Measurements from ENCODE around the gene SHB. TPM values are rescaled to one million over a fixed set of nuclear protein-coding genes. Genes with fewer than 3 reads are reported as not detected.

The SHB gene
- total RNA-seq, 1 donor from 2014 or later, result 25.3 TPM

- H3K9me3 ChIP-seq, result no peaks in the 10 kb centered on the region
- no peaks in the 10 kb centered on the region for H3K36me3 ChIP-seq
- H3K4me3 ChIP-seq, result no peak overlapping the region
- TF ChIP-seq CTCF (IDR thresholded peaks at IDR 0.05), result no peak
- intact Hi-C loops (cut with DNase I), result no loop called here
- DNase-seq (no peak), ATAC-seq (no peak)
- no peak overlapping the region for H3K27ac ChIP-seq
- no peaks in the 10 kb centered on the region for H3K4me1 ChIP-seq
- no peaks in the 10 kb centered on the region for H3K27me3 ChIP-seq (ENCODE audit: low read depth)
These were observed 41.4 kb upstream of the SHB start for GRCh38 chr9:38110476-38110875.

- H3K27ac ChIP-seq, result no peak overlapping the region
- intact Hi-C loops (cut with DNase I), result no loop called here
- DNase-seq, result no peak
- no peak overlapping the region for H3K4me3 ChIP-seq
- no peaks in the 10 kb centered on the region for H3K36me3 ChIP-seq
- H3K4me1 ChIP-seq, result no peaks in the 10 kb centered on the region
- H3K9me3 ChIP-seq, result no peaks in the 10 kb centered on the region
- ATAC-seq, result no peak
- no peaks in the 10 kb centered on the region for H3K27me3 ChIP-seq (ENCODE audit: low read depth)
- no peak for TF ChIP-seq CTCF (IDR thresholded peaks at IDR 0.05)
These were observed 40.6 kb upstream of the SHB start for GRCh38 chr9:38109601-38110000.

GRCh38 chr9:38108326-38108725, 39.3 kb upstream of the SHB start:
- Histone ChIP-seq H3K27ac (no peak overlapping the region), H3K9me3 (no peaks in the 10 kb centered on the region), H3K4me3 (no peak overlapping the region), H3K4me1 (no peaks in the 10 kb centered on the region), H3K36me3 (no peaks in the 10 kb centered on the region), H3K27me3 (ENCODE audit: low read depth) (no peaks in the 10 kb centered on the region)
- TF ChIP-seq CTCF (IDR thresholded peaks at IDR 0.05), result no peak
- ATAC-seq (no peak), DNase-seq (no peak)
- intact Hi-C loops (cut with DNase I), result no loop called here

GRCh38 chr9:38107811-38108304, 38.8 kb upstream of the SHB start:
- no peak for DNase-seq
- no peaks in the 10 kb centered on the region for H3K4me1 ChIP-seq
- TF ChIP-seq CTCF (IDR thresholded peaks at IDR 0.05), result no peak
- no peaks in the 10 kb centered on the region for H3K27me3 ChIP-seq (ENCODE audit: low read depth)
- intact Hi-C loops (cut with DNase I), result no loop called here
- H3K36me3 ChIP-seq, result no peaks in the 10 kb centered on the region
- H3K4me3 ChIP-seq, result no peak overlapping the region
- no peaks in the 10 kb centered on the region for H3K9me3 ChIP-seq
- ATAC-seq, result no peak
- no peak overlapping the region for H3K27ac ChIP-seq

- no peaks in the 10 kb centered on the region for H3K4me1 ChIP-seq
- no peaks in the 10 kb centered on the region for H3K9me3 ChIP-seq
- no peaks in the 10 kb centered on the region for H3K27me3 ChIP-seq (ENCODE audit: low read depth)
- ATAC-seq (no peak), DNase-seq (no peak)
- intact Hi-C loops (cut with DNase I), result no loop called here
- no peaks in the 10 kb centered on the region for H3K36me3 ChIP-seq
- H3K4me3 ChIP-seq, result no peak overlapping the region
- no peak overlapping the region for H3K27ac ChIP-seq
- TF ChIP-seq CTCF (IDR thresholded peaks at IDR 0.05), result no peak
These were observed 38.4 kb upstream of the SHB start for GRCh38 chr9:38107405-38107804.

- H3K27me3 ChIP-seq (ENCODE audit: low read depth), result no peaks in the 10 kb centered on the region
- no peak for TF ChIP-seq CTCF (IDR thresholded peaks at IDR 0.05)
- ATAC-seq (no peak), DNase-seq (no peak)
- no peaks in the 10 kb centered on the region for H3K9me3 ChIP-seq
- no peak overlapping the region for H3K4me3 ChIP-seq
- no peaks in the 10 kb centered on the region for H3K4me1 ChIP-seq
- H3K27ac ChIP-seq, result no peak overlapping the region
- intact Hi-C loops (cut with DNase I), result no loop called here
- no peaks in the 10 kb centered on the region for H3K36me3 ChIP-seq
These were observed 37.5 kb upstream of the SHB start for GRCh38 chr9:38106488-38106887.

All from lower lobe of right lung (tissue), 2 donors.